Measurements from ENCODE around the gene SLC7A6. TPM values are rescaled to one million over a fixed set of nuclear protein-coding genes. Genes with fewer than 3 reads are reported as not detected.

Gene SLC7A6
- total RNA-seq, 2 donors from 2014 or later, result 43.6 to 47.2 TPM

DNA sequence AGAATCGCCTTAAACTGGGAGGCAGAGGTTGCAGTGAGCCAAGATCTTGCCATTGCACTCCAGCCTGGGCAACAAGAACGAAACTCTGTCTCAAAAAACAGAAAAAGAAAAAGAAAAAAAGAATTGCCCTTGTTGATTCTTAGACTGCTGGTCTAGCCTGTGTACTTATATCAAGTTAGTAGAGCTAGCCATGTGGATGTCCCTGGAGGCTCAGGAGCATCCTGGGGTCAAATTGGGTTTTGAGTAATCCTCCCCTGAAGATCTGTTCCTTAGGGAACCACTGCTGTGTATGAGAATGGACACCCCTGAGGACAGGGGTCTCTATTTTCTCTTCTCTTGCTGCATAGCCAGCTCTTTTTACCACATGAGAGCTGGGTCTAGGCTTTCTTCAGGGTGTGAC, 24.9 kb downstream of the SLC7A6 start:
- Mint-ChIP-seq H3K27me3 (ENCODE audit: insufficient read depth) (no peaks in the 10 kb centered on the region), H3K27ac (peak overlapping the region; percentile 18), H3K9me3 (no peaks in the 10 kb centered on the region), H3K4me1 (peaks cover 22% of the 10 kb centered on the region), H3K4me3 (no peak overlapping the region), H3K36me3 (ENCODE audit: low read depth) (peaks cover 43% of the 10 kb centered on the region)
- TF ChIP-seq, protein P1, sequence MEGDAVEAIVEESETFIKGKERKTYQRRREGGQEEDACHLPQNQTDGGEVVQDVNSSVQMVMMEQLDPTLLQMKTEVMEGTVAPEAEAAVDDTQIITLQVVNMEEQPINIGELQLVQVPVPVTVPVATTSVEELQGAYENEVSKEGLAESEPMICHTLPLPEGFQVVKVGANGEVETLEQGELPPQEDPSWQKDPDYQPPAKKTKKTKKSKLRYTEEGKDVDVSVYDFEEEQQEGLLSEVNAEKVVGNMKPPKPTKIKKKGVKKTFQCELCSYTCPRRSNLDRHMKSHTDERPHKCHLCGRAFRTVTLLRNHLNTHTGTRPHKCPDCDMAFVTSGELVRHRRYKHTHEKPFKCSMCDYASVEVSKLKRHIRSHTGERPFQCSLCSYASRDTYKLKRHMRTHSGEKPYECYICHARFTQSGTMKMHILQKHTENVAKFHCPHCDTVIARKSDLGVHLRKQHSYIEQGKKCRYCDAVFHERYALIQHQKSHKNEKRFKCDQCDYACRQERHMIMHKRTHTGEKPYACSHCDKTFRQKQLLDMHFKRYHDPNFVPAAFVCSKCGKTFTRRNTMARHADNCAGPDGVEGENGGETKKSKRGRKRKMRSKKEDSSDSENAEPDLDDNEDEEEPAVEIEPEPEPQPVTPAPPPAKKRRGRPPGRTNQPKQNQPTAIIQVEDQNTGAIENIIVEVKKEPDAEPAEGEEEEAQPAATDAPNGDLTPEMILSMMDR (conservative IDR thresholded peaks at IDR 0.05), result no peak
- H3K9ac ChIP-seq (ENCODE audit: extremely low read depth, low read length, poor library complexity, severe bottlenecking), result no peak overlapping the region
- H3K9me3 ChIP-seq (ENCODE audit: control insufficient read depth, low read length), result no peaks in the 10 kb centered on the region
- no peaks in the 10 kb centered on the region for H3K4me1 ChIP-seq (ENCODE audit: control insufficient read depth, insufficient read depth, low read length)
- H3K4me3 ChIP-seq (ENCODE audit: low read length), result no peak overlapping the region
- peaks cover 85% of the 10 kb centered on the region for H3K36me3 ChIP-seq (ENCODE audit: control insufficient read depth, insufficient read depth, low read length)
- no peak for DNase-seq
- no peak overlapping the region for H3K27ac ChIP-seq (ENCODE audit: low read depth, low read length)
- 92 to 100% methylated on average over 2 of the region's 2 CpGs for WGBS, 2 experiments (ENCODE audit: insufficient coverage in 1 of 2, insufficient read length in 1 of 2)
- no peaks in the 10 kb centered on the region for H3K27me3 ChIP-seq (ENCODE audit: control insufficient read depth, insufficient read depth, low read length, poor library complexity, severe bottlenecking)

DNA sequence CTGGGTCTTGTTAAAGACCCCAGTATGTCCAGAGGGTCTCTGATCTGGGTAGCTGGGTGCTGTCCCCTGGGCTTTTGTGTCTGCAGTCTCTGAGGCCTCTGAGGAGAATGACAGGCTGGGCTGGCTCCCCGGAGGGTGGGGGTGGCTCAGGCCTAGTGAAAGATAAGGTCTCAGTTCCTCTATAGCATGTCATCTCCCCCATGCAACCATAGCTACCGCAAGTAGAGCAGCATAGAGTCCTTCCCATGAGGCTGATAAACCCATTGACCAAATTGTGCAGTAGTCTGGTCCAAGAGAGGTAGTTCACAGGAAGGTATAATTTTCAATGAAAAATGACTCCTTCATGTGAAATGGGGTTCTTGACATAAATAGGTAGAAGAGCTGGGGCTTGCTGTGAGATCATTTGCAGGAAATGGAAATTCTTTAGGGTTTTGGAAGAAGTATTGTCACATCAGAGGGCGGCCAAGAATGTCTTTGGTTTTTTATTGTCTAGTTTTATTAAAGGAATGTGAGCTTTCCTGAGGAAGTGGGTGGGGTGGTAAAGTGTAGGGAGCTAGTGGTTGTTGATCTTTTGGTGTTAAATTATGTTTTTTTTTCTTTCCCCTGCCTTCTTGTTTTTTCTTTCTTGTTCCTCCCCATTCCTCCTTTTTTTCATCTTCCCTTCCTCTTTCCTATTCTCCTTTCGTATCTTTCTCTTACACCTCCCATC, 25.4 kb downstream of the SLC7A6 start:
- Histone ChIP-seq H3K27ac (ENCODE audit: low read depth, low read length) (no peak overlapping the region), H3K4me1 (ENCODE audit: control insufficient read depth, insufficient read depth, low read length) (no peaks in the 10 kb centered on the region), H3K9me3 (ENCODE audit: control insufficient read depth, low read length) (no peaks in the 10 kb centered on the region), H3K36me3 (ENCODE audit: control insufficient read depth, insufficient read depth, low read length) (peaks cover 84% of the 10 kb centered on the region), H3K27me3 (ENCODE audit: control insufficient read depth, insufficient read depth, low read length, poor library complexity, severe bottlenecking) (no peaks in the 10 kb centered on the region), H3K9ac (ENCODE audit: extremely low read depth, low read length, poor library complexity, severe bottlenecking) (no peak overlapping the region), H3K4me3 (ENCODE audit: low read length) (no peak overlapping the region)
- peaks cover 45% of the 10 kb centered on the region for H3K36me3 Mint-ChIP-seq (ENCODE audit: low read depth)
- WGBS, 2 experiments (ENCODE audit: insufficient coverage in 1 of 2, insufficient read length in 1 of 2), result 83 to 86% methylated on average over 3 to 4 of the region's 4 CpGs
- H3K4me3 Mint-ChIP-seq, result no peak overlapping the region
- DNase-seq, result peak; percentile 55
- no peaks in the 10 kb centered on the region for H3K27me3 Mint-ChIP-seq (ENCODE audit: insufficient read depth)
- H3K9me3 Mint-ChIP-seq, result no peaks in the 10 kb centered on the region
- H3K27ac Mint-ChIP-seq, result peak overlapping the region; percentile 18
- TF ChIP-seq, protein P1 (conservative IDR thresholded peaks at IDR 0.05), result no peak
- H3K4me1 Mint-ChIP-seq, result peaks cover 17% of the 10 kb centered on the region

DNA sequence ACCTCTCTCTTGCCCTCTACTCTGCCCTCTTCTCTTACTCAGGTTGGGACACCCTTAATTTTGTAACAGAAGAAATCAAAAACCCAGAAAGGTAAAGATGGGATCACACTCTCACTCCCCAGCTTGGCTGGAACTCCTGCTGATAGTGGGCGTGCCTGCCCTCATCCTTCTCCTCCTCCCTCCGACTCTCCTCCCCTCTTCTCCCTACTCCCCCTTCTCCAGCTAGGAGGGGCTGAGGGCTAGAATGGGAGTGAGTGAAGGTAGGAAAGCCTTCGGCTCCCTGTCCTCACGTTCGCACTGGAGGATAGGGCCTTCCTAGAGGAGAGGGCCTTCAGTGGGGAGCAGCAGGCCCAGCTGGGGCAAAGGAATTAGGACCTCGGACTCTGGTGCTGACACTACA, 26.1 kb downstream of the SLC7A6 start:
- H3K9me3 Mint-ChIP-seq, result no peaks in the 10 kb centered on the region
- no peak overlapping the region for H3K9ac ChIP-seq (ENCODE audit: extremely low read depth, low read length, poor library complexity, severe bottlenecking)
- no peak overlapping the region for H3K4me3 ChIP-seq (ENCODE audit: low read length)
- H3K36me3 ChIP-seq (ENCODE audit: control insufficient read depth, insufficient read depth, low read length), result peaks cover 85% of the 10 kb centered on the region
- no peak for DNase-seq
- H3K9me3 ChIP-seq (ENCODE audit: control insufficient read depth, low read length), result no peaks in the 10 kb centered on the region
- peaks cover 17% of the 10 kb centered on the region for H3K4me1 Mint-ChIP-seq
- WGBS, 2 experiments (ENCODE audit: insufficient coverage in 1 of 2, insufficient read length in 1 of 2), result 80 to 90% methylated on average over 1 to 5 of the region's 6 CpGs
- H3K27ac Mint-ChIP-seq, result no peak overlapping the region
- TF ChIP-seq, protein P1 (conservative IDR thresholded peaks at IDR 0.05), result no peak
- H3K36me3 Mint-ChIP-seq (ENCODE audit: low read depth), result peaks cover 47% of the 10 kb centered on the region
- no peaks in the 10 kb centered on the region for H3K27me3 ChIP-seq (ENCODE audit: control insufficient read depth, insufficient read depth, low read length, poor library complexity, severe bottlenecking)
- no peaks in the 10 kb centered on the region for H3K4me1 ChIP-seq (ENCODE audit: control insufficient read depth, insufficient read depth, low read length)
- H3K4me3 Mint-ChIP-seq, result no peak overlapping the region
- no peak overlapping the region for H3K27ac ChIP-seq (ENCODE audit: low read depth, low read length)
- H3K27me3 Mint-ChIP-seq (ENCODE audit: insufficient read depth), result no peaks in the 10 kb centered on the region
